H1 (cell line): ENCODE measurements around the gene TLE4. TPM values are rescaled to one million over a fixed set of nuclear protein-coding genes. Genes with fewer than 3 reads are reported as not detected.

ENCODE experiments used
- CTCF ChIA-PET: fragments of 300-600 bp; sonication (Branson Sonifier 250); formaldehyde crosslinking; loops from one replicate; lab custom pipeline; 2021; ENCODE audit not compliant: partially characterized antibody; lab: Charles Lee
- POLR2A ChIA-PET: fragments of 300-600 bp; sonication (Branson Sonifier 250); formaldehyde crosslinking; loops from one replicate; lab custom pipeline; 2021; ENCODE audit warnings: inconsistent platforms; ENCODE audit not compliant: partially characterized antibody; lab: Charles Lee
- DNase-seq, 2 experiments: peaks; one replicate each; pipeline versions ENCODE4 v3.0.0 to v3.0.0-alpha.2; 2010 to 2022; ENCODE audit warnings: low spot score in 2 of 2, low read depth in 1 of 2, mixed read lengths in 1 of 2
- FAIRE-seq: peaks from 2 replicates; lab custom pipeline; 2011; peaks lifted over from hg19 to GRCh38; lab: Jason Lieb, UNC
- H2AFZ ChIP-seq: 2 replicates; pipeline ENCODE4 v1.8.1; 2012; ENCODE audit warnings: low read length, inconsistent platforms
- H2AK5ac ChIP-seq: 2 replicates; pipeline ENCODE4 v1.6.1; 2013; ENCODE audit warnings: low read depth, low read length
- H2BK120ac ChIP-seq: replicated peaks from 2 replicates; pipeline ENCODE3; 2013; ENCODE audit warnings: low read depth, low read length, inconsistent platforms
- H2BK12ac ChIP-seq: 2 replicates; pipeline ENCODE4 v1.6.1; 2013; ENCODE audit warnings: low read depth, low read length
- H2BK15ac ChIP-seq: 2 replicates; pipeline ENCODE4 v1.6.1; 2013; ENCODE audit warnings: low read length
- H2BK20ac ChIP-seq: 2 replicates; pipeline ENCODE4 v1.6.1; 2013; ENCODE audit warnings: low read length
- H2BK5ac ChIP-seq: 2 replicates; pipeline ENCODE4 v1.6.1; 2013; ENCODE audit warnings: low read depth, low read length
- H3K14ac ChIP-seq: 2 replicates; pipeline ENCODE4 v1.6.1; 2013; ENCODE audit warnings: inconsistent platforms; ENCODE audit not compliant: insufficient read length
- H3K18ac ChIP-seq: 2 replicates; pipeline ENCODE4 v1.6.1; 2013; ENCODE audit warnings: low read length; ENCODE audit errors: extremely low read depth
- H3K23ac ChIP-seq: 2 replicates; pipeline ENCODE4 v1.6.1; 2013; ENCODE audit warnings: inconsistent platforms; ENCODE audit not compliant: insufficient read length
- H3K23me2 ChIP-seq: 2 replicates; pipeline ENCODE4 v1.6.1; 2013; ENCODE audit warnings: low read depth, low read length
- H3K27ac ChIP-seq: 2 replicates; pipeline ENCODE4 v1.6.1; 2011; ENCODE audit warnings: low read depth, low read length, inconsistent platforms
- H3K27me3 ChIP-seq, 4 experiments: replicated peaks in 1 of 4; 1 replicate in 1 of 4; 2 replicates in 3 of 4; pipeline versions ENCODE4 v1.6.1 to v1.8.1; 2011 to 2013; ENCODE audit warnings: low read length in 3 of 4, mild to moderate bottlenecking in 3 of 4, inconsistent platforms in 2 of 4, mixed read lengths in 2 of 4, moderate library complexity in 1 of 4; ENCODE audit not compliant: control insufficient read depth in 3 of 4, insufficient read depth in 3 of 4; ENCODE audit errors: extremely low read depth in 1 of 4
- H3K36me3 ChIP-seq, 4 experiments: 2 replicates each; pipeline versions ENCODE4 v1.6.1 to v1.8.1; 2011 to 2013; ENCODE audit warnings: mild to moderate bottlenecking in 4 of 4, low read length in 3 of 4, moderate library complexity in 2 of 4, control low read depth in 1 of 4, inconsistent platforms in 1 of 4; ENCODE audit not compliant: insufficient read depth in 4 of 4, control insufficient read depth in 2 of 4
- H3K4ac ChIP-seq: replicated peaks from 2 replicates; pipeline ENCODE3; 2013; ENCODE audit warnings: low read length, low read depth, mixed read lengths, inconsistent platforms; ENCODE audit not compliant: insufficient read length
- H3K4me1 ChIP-seq, 4 experiments: replicated peaks in 1 of 4; 1 replicate in 1 of 4; 2 replicates in 3 of 4; pipeline versions ENCODE4 v1.6.1 to v1.8.1; 2011 to 2013; ENCODE audit warnings: low read length in 3 of 4, inconsistent platforms in 2 of 4, mixed read lengths in 1 of 4; ENCODE audit not compliant: insufficient read depth in 4 of 4, control insufficient read depth in 3 of 4
- H3K4me2 ChIP-seq, 2 experiments: 2 replicates each; pipeline versions ENCODE4 v1.6.1 to v1.8.1; 2011 to 2013; ENCODE audit warnings: low read depth in 2 of 2, low read length in 2 of 2, control low read depth in 1 of 2, inconsistent platforms in 1 of 2, mild to moderate bottlenecking in 1 of 2; ENCODE audit not compliant: insufficient read depth in 1 of 2
- H3K4me3 ChIP-seq, 4 experiments: fragments of 200-600, 300-600 bp in 1 of 4; sonication (generic), shearing (Covaris generic), sonication (Bioruptor Twin) in 1 of 4; 2 replicates each; pipeline versions ENCODE4 v1.5.1 to v1.8.1; 2011 to 2016; ENCODE audit warnings: low read length in 4 of 4, low read depth in 3 of 4, control low read depth in 2 of 4, inconsistent platforms in 2 of 4, mild to moderate bottlenecking in 2 of 4, mixed read lengths in 1 of 4, moderate library complexity in 1 of 4; ENCODE audit not compliant: insufficient read depth in 2 of 4; ENCODE audit errors: extremely low read depth in 1 of 4
- H3K56ac ChIP-seq: replicated peaks from 2 replicates; pipeline ENCODE3; 2013; ENCODE audit warnings: low read depth, mild to moderate bottlenecking, mixed read lengths, low read length, inconsistent platforms; ENCODE audit not compliant: insufficient read length
- H3K79me1 ChIP-seq: 2 replicates; pipeline ENCODE4 v1.6.1; 2013; ENCODE audit warnings: low read depth, low read length, control low read depth
- H3K79me2 ChIP-seq, 2 experiments: 2 replicates each; pipeline versions ENCODE4 v1.6.1 to v1.8.1; 2012 to 2013; ENCODE audit warnings: low read length in 2 of 2, mild to moderate bottlenecking in 2 of 2, inconsistent platforms in 1 of 2; ENCODE audit not compliant: insufficient read depth in 2 of 2, control insufficient read depth in 1 of 2
- H3K9ac ChIP-seq, 4 experiments: replicated peaks in 1 of 4; 1 replicate in 1 of 4; 2 replicates in 3 of 4; pipeline versions ENCODE4 v1.6.1 to v1.8.1; 2011 to 2013; ENCODE audit warnings: low read depth in 3 of 4, low read length in 3 of 4, control low read depth in 2 of 4, mild to moderate bottlenecking in 2 of 4, moderate library complexity in 2 of 4, inconsistent platforms in 1 of 4; ENCODE audit errors: extremely low read depth in 1 of 4
- H3K9me3 ChIP-seq, 2 experiments: 2 replicates each; pipeline versions ENCODE4 v1.6.1 to v1.8.1; 2012 to 2013; ENCODE audit warnings: mild to moderate bottlenecking in 2 of 2, moderate library complexity in 2 of 2, control low read depth in 1 of 2, inconsistent platforms in 1 of 2, low read depth in 1 of 2, low read length in 1 of 2, mixed read lengths in 1 of 2; ENCODE audit not compliant: insufficient read depth in 2 of 2
- H4K20me1 ChIP-seq, 2 experiments: replicated peaks in 1 of 2; 2 replicates each; pipeline versions ENCODE3 to v1.8.1; 2011 to 2013; ENCODE audit warnings: inconsistent platforms in 2 of 2, low read length in 2 of 2, mild to moderate bottlenecking in 1 of 2; ENCODE audit not compliant: insufficient read depth in 2 of 2, control insufficient read depth in 1 of 2
- H4K5ac ChIP-seq: 2 replicates; pipeline ENCODE4 v1.6.1; 2013; ENCODE audit warnings: low read length, low read depth, mixed read lengths, inconsistent platforms; ENCODE audit not compliant: insufficient read length
- H4K8ac ChIP-seq: 2 replicates; pipeline ENCODE4 v1.8.0; 2013; ENCODE audit warnings: mild to moderate bottlenecking, moderate library complexity, low read length, inconsistent platforms; ENCODE audit not compliant: insufficient read depth; ENCODE audit errors: extremely low read depth
- H4K91ac ChIP-seq: replicated peaks from 2 replicates; pipeline ENCODE3; 2013; ENCODE audit warnings: low read length, mixed read lengths, inconsistent platforms; ENCODE audit not compliant: insufficient read length
- KDM5A ChIP-seq: fragments of 200-600 bp; IDR thresholded peaks from 2 replicates; pipeline ENCODE4 v1.7.1; 2012; ENCODE audit warnings: mild to moderate bottlenecking, low read length, inconsistent platforms, mixed read lengths
- NRF1 ChIP-seq: IDR thresholded peaks from 2 replicates; pipeline ENCODE4 v1.6.1; 2011; ENCODE audit warnings: mild to moderate bottlenecking, low read depth, low read length, improper control_type of control experiment
- POLR2A ChIP-seq, 2 experiments: IDR thresholded peaks; 1 replicate in 1 of 2; 2 replicates in 1 of 2; pipeline ENCODE4 v1.6.1; 2011; ENCODE audit warnings: low read depth in 2 of 2, low read length in 2 of 2, mild to moderate bottlenecking in 2 of 2; ENCODE audit errors: control extremely low read depth in 1 of 2
- RNF2 ChIP-seq: fragments of 200-900, 300-1000 bp; sonication (generic); IDR thresholded peaks from 2 replicates; pipeline ENCODE4 v1.7.1; 2016; ENCODE audit warnings: borderline replicate concordance, low read depth, mild to moderate bottlenecking, antibody characterized with exemption, low read length; ENCODE audit not compliant: poor library complexity, severe bottlenecking; ENCODE audit errors: missing control alignments
- SAP30 ChIP-seq: fragments of 300-600 bp; sonication (generic); IDR thresholded peaks from 2 replicates; pipeline ENCODE4 v1.7.1; 2012; ENCODE audit warnings: low read length, moderate library complexity, mild to moderate bottlenecking, inconsistent platforms; ENCODE audit not compliant: insufficient read depth, insufficient replicate concordance
- SP4 ChIP-seq: IDR thresholded peaks from 2 replicates; pipeline ENCODE4 v1.6.1; 2012; ENCODE audit warnings: low read length, inconsistent platforms
- TCF12 ChIP-seq: IDR thresholded peaks from 2 replicates; pipeline ENCODE4 v1.6.1; 2011; ENCODE audit warnings: low read depth, mild to moderate bottlenecking, low read length
- ZNF274 ChIP-seq: IDR thresholded peaks from 2 replicates; pipeline ENCODE4 v1.7.0; 2012; ENCODE audit warnings: low read length, borderline replicate concordance; ENCODE audit errors: extremely low read depth
- WGBS, 2 experiments: shearing (Covaris generic) in 1 of 2; methylation state at CpG; one replicate each; pipeline versions ENCODE4 v1.1.6 to v1.1.7; 2013 to 2015; ENCODE audit warnings: low lambda C conversion rate in 2 of 2, mixed read lengths in 2 of 2, inconsistent platforms in 1 of 2, low coverage in 1 of 2, missing lambda C conversion rate in 1 of 2; ENCODE audit not compliant: insufficient replicate concordance in 2 of 2, insufficient coverage in 1 of 2, insufficient read length in 1 of 2; ENCODE audit errors: extremely low coverage in 1 of 2, missing lambda C conversion rate in 1 of 2; 5-methylcytosine and 5-hydroxymethylcytosine counted together
- polyA plus RNA-seq, 7 experiments: library from polyadenylated mRNA; depleted of rRNA in 3 of 7; stranded (reverse) in 5 of 7; unstranded in 2 of 7; fragments of >200 nt in 5 of 7; fragments of 200-250 nt in 2 of 7; gene quantifications; 1 replicate in 5 of 7; 2 replicates in 1 of 7; 4 replicates in 1 of 7; pipeline versions ENCODE4 v1.2.1 to v1.2.3, GENCODE V29; 2011 to 2013; ENCODE audit warnings: missing spikeins in 2 of 7, mixed read lengths in 2 of 7
- total RNA-seq: library from RNA; stranded (reverse); fragmentation: NEBNext Ultra II Directional; extraction: Animal tissue kit (Norgen Biotek cat#: 25700); gene quantifications from 2 replicates; pipeline ENCODE4 v1.2.1, GENCODE V29; 2021
- TF ChIP-seq, protein P1 (sequence below): IDR thresholded peaks from 2 replicates; pipeline ENCODE4 v1.6.1; 2012; ENCODE audit warnings: low read length, inconsistent platforms

TLE4 gene
- total and polyA plus RNA-seq, 2 of the 8 experiments (the other 6 are each of a cell fraction or from before 2014, with no cell fraction given) = 32.4 to 36.9 TPM

DNA sequence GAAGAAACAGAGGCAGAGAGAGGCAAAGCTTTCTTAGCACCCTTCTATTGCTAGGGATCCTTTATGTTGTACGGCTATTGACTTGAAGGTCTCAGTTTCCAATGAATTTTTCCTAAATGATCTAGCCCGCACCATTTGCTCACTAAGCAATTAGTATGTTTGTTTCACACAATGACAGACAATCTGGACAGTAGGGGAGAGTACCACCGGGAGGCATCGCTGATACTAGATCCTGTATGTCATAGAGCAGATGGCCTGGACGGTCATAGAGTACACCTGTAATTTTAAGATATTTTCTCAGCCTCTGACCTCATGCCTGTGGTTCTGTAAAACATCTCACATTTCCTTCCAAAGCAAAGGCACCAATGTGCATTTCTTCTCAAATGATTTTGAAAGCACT lies 194.3 kb downstream of the TLE4 start:
- H3K14ac ChIP-seq = no peak overlapping the region
- H2BK15ac ChIP-seq = no peak overlapping the region
- H3K79me1 ChIP-seq = no peaks in the 10 kb centered on the region
- H3K36me3 ChIP-seq = no peaks in the 10 kb centered on the region
- no peak overlapping the region for H2BK5ac ChIP-seq
- H3K27me3 ChIP-seq = no peaks in the 10 kb centered on the region
- no peak overlapping the region for H2BK120ac ChIP-seq
- CTCF ChIA-PET = no interaction called here
- H3K9ac ChIP-seq = no peak overlapping the region
- H3K27ac ChIP-seq = no peak overlapping the region
- H4K5ac ChIP-seq = no peak overlapping the region
- no peaks in the 10 kb centered on the region for H3K23me2 ChIP-seq
- FAIRE-seq (no peak), DNase-seq (no peak)
- H2BK20ac ChIP-seq = no peak overlapping the region
- H3K4me3 ChIP-seq = no peak overlapping the region
- H3K4me1 ChIP-seq = no peaks in the 10 kb centered on the region
- no peak overlapping the region for H4K8ac ChIP-seq
- WGBS, 2 experiments = 91% methylated on average over 5 of the region's 5 CpGs; no CpG with 5 or more reads in 1 of the 2 experiments
- H3K4me2 ChIP-seq = no peak overlapping the region
- no peaks in the 10 kb centered on the region for H3K9me3 ChIP-seq
- H4K91ac ChIP-seq = no peak overlapping the region
- no peak overlapping the region for H2AK5ac ChIP-seq
- no peak overlapping the region for H2AFZ ChIP-seq
- no peak overlapping the region for H3K23ac ChIP-seq
- no peak overlapping the region for H3K18ac ChIP-seq
- no peaks in the 10 kb centered on the region for H3K79me2 ChIP-seq
- no peak for TF ChIP-seq SP4
- TF ChIP-seq NRF1 = no peak
- TF ChIP-seq RNF2 = no peak
- TF ChIP-seq TCF12 = no peak
- TF ChIP-seq, protein P1, sequence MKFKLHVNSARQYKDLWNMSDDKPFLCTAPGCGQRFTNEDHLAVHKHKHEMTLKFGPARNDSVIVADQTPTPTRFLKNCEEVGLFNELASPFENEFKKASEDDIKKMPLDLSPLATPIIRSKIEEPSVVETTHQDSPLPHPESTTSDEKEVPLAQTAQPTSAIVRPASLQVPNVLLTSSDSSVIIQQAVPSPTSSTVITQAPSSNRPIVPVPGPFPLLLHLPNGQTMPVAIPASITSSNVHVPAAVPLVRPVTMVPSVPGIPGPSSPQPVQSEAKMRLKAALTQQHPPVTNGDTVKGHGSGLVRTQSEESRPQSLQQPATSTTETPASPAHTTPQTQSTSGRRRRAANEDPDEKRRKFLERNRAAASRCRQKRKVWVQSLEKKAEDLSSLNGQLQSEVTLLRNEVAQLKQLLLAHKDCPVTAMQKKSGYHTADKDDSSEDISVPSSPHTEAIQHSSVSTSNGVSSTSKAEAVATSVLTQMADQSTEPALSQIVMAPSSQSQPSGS = no peak
- TF ChIP-seq POLR2A (IDR thresholded peaks at IDR 0.05; ENCODE audit: control extremely low read depth in 1 of 2, low read depth in 2 of 2, low read length in 2 of 2) = no peak
- no peak for TF ChIP-seq KDM5A
- no peak for TF ChIP-seq SAP30
- no peak for TF ChIP-seq ZNF274
- no peak overlapping the region for H3K56ac ChIP-seq
- no peak overlapping the region for H2BK12ac ChIP-seq
- no peak overlapping the region for H3K4ac ChIP-seq
- no peaks in the 10 kb centered on the region for H4K20me1 ChIP-seq
- POLR2A ChIA-PET = no interaction called here
